Pancreas (tissue), 10 donors: ENCODE data around the gene PYROXD2. TPM values are rescaled to one million over a fixed set of nuclear protein-coding genes. Genes with fewer than 3 reads are reported as not detected.

Experiments
- ATAC-seq, 4 donors: fragments of 200-7000 bp; cut with Tn5 transposase; one replicate each; pipeline versions ENCODE4 v1.8.0 to v1.9.1; 2020; ENCODE audit warnings: mild to moderate bottlenecking in 4 of 4, moderate library complexity in 4 of 4
- DNase-seq, 6 donors: peaks; one replicate each; pipeline ENCODE4 v3.0.0-alpha.2; 2020
- FAIRE-seq: peaks from 2 replicates; lab custom pipeline; 2012; peaks lifted over from hg19 to GRCh38; lab: Jason Lieb, UNC
- H3K27ac ChIP-seq, 4 donors: fragments of 200-600 bp; sonication (generic); 1 replicate in 3 of 4; 2 replicates in 1 of 4; pipeline versions ENCODE4 v1.5.0 to v1.8.0; 2020
- H3K27me3 ChIP-seq, 4 donors: fragments of 200-600 bp; one replicate each; pipeline ENCODE4 v1.8.0; 2021
- H3K36me3 ChIP-seq, 3 donors: fragments of 200-600 bp; sonication (generic) in 1 of 3; one replicate each; pipeline versions ENCODE4 v1.5.0 to v1.8.0; 2020 to 2021
- H3K4me1 ChIP-seq, 3 donors: fragments of 200-600 bp; one replicate each; pipeline ENCODE4 v1.8.0; 2021
- H3K4me3 ChIP-seq, 4 donors: fragments of 200-600 bp; sonication (generic) in 2 of 4; one replicate each; pipeline versions ENCODE4 v1.5.0 to v1.8.0; 2020 to 2021
- H3K9me3 ChIP-seq, 4 donors: fragments of 200-600 bp; one replicate each; pipeline ENCODE4 v1.8.0; 2021
- WGBS, 2 donors: extraction: QIAGEN DNeasy Blood & Tissue Kit; methylation state at CpG; one replicate each; pipeline ENCODE4 v1.1.7; 2013; 5-methylcytosine and 5-hydroxymethylcytosine counted together
- intact Hi-C, 3 donors: fragments of 100-400 bp; cut with DNase I; formaldehyde crosslinking; loops; one replicate each; pipeline versions ENCODE4 v1.11.1 to v1.14.2; 2022
- polyA plus RNA-seq, 2 donors: library from polyadenylated mRNA; stranded (reverse); fragments of 200-250 nt; gene quantifications; one replicate each; pipeline ENCODE4 v1.2.3, GENCODE V29; 2013
- total RNA-seq, 6 donors: library from RNA; stranded (reverse); fragmentation: NEBNext Ultra II Directional in 4 of 6; extraction: Animal tissue kit (Norgen Biotek cat#: 25700) in 4 of 6; gene quantifications; one replicate each; pipeline versions ENCODE4 v1.2.1 to v1.2.4, GENCODE V29; 2021 to 2023
- TF ChIP-seq, protein P1 (sequence below), 4 donors: fragments of 200-600 bp; sonication (generic) in 3 of 4; IDR thresholded peaks; one replicate each; pipeline versions ENCODE4 v1.5.0 to v1.8.0; 2021; ENCODE audit warnings: antibody characterized with exemption in 4 of 4
- donor health status: healthy with polysubstance abuse.
- donor health status: DM: no; HTN: no; CAD: no; lungs with moderate emphysema.
- donor health status: DM: no; HTN: no; CAD: no.
- donor health status: control.
- donor health status: control.
- donor health status: Bipolar disorder and iron deficiency.
- donor health status: DM: yes; HTN: yes; CAD: no.
- donor health status: DM: no; HTN: no; CAD: no.
- donor health status: DM: no; HTN: no; CAD: no.
- donor health status: DM: yes; HTN: yes; CAD: no.

Gene PYROXD2
- total and polyA plus RNA-seq, 8 donors, result 1.8 to 15.9 (median 3.9) TPM

DNA sequence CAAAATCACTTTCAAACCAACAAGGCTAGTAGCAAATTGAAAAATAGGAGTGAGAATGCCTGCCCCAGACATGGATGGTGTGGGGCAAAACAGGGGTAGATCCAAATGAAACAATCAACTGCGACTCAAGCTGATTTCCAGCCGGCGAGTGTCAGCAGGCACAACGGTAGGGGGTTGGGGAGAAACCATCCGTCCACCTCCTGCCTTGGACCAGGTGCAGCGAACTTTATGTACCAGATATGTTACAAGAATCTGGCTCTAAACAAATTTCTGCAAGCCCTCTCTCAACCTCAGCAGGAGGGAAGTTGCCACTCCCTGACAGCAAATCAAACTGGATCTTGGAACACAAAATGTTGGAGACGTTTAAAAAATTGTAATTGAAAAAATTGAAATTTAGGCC lies 45.2 kb downstream of the PYROXD2 start:
- Histone ChIP-seq H3K36me3 (no peaks in the 10 kb centered on the region), H3K9me3 (no peaks in the 10 kb centered on the region), H3K27ac (no peak overlapping the region), H3K27me3 (no peaks in the 10 kb centered on the region), H3K4me1 (no peaks in the 10 kb centered on the region), H3K4me3 (no peak overlapping the region)
- FAIRE-seq, result no peak
- WGBS, 2 donors, result 74 to 84% methylated on average over 7 of the region's 7 CpGs
- TF ChIP-seq, protein P1, sequence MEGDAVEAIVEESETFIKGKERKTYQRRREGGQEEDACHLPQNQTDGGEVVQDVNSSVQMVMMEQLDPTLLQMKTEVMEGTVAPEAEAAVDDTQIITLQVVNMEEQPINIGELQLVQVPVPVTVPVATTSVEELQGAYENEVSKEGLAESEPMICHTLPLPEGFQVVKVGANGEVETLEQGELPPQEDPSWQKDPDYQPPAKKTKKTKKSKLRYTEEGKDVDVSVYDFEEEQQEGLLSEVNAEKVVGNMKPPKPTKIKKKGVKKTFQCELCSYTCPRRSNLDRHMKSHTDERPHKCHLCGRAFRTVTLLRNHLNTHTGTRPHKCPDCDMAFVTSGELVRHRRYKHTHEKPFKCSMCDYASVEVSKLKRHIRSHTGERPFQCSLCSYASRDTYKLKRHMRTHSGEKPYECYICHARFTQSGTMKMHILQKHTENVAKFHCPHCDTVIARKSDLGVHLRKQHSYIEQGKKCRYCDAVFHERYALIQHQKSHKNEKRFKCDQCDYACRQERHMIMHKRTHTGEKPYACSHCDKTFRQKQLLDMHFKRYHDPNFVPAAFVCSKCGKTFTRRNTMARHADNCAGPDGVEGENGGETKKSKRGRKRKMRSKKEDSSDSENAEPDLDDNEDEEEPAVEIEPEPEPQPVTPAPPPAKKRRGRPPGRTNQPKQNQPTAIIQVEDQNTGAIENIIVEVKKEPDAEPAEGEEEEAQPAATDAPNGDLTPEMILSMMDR (IDR thresholded peaks at IDR 0.05), result no peak
- no peak for ATAC-seq
- DNase-seq, result no peak
- intact Hi-C loops, result no loop called here

GRCh38 chr10:98368644-98369043 lies 46.3 kb downstream of the PYROXD2 start:
- Histone ChIP-seq H3K36me3 (no peaks in the 10 kb centered on the region), H3K27ac (no peak overlapping the region), H3K9me3 (no peaks in the 10 kb centered on the region), H3K4me3 (no peak overlapping the region), H3K27me3 (no peaks in the 10 kb centered on the region), H3K4me1 (no peaks in the 10 kb centered on the region)
- no peak for DNase-seq
- intact Hi-C loops, result no loop called here
- WGBS, 2 donors, result 83 to 88% methylated on average over 2 of the region's 2 CpGs
- TF ChIP-seq, protein P1 (IDR thresholded peaks at IDR 0.05), result no peak
- FAIRE-seq, result no peak
- ATAC-seq, result no peak

- WGBS, 2 donors, result 86 to 91% methylated on average over 19 of the region's 19 CpGs
- TF ChIP-seq, protein P1 (IDR thresholded peaks at IDR 0.05), result no peak
- H3K36me3 ChIP-seq, result no peaks in the 10 kb centered on the region
- ATAC-seq (no peak), FAIRE-seq (no peak), DNase-seq (no peak)
- intact Hi-C loops, result no loop called here
- no peak overlapping the region for H3K4me3 ChIP-seq
- no peaks in the 10 kb centered on the region for H3K4me1 ChIP-seq
- H3K27me3 ChIP-seq, result no peaks in the 10 kb centered on the region
- no peaks in the 10 kb centered on the region for H3K9me3 ChIP-seq
- H3K27ac ChIP-seq, result no peak overlapping the region
These were observed 47.2 kb downstream of the PYROXD2 start for GRCh38 chr10:98367604-98368451.

DNA sequence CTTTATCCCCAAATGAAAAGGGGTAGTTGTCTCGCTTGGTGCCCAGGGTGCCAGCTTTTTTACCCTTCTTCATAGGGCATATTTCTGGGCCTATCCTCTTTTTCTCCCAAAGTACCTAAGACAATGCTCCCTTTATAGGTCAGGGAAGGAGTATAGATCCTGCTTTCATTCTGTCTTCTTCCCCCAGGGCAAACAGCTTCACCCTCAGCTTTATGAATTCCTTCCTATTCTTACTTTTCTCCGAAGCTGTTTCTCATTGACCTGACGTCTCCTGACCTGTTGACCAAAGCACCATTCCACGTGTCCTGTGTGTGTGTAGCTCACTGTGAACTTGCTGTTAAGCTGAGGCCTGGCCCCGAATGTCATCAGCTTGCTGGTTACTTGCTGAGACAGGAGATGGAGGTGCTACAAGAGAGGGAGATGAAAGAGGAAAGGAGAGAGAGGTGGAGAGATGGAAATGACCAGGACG lies 48.9 kb downstream of the PYROXD2 start:
- Histone ChIP-seq H3K4me3 (no peak overlapping the region), H3K9me3 (no peaks in the 10 kb centered on the region), H3K27me3 (no peaks in the 10 kb centered on the region), H3K36me3 (no peaks in the 10 kb centered on the region), H3K4me1 (no peaks in the 10 kb centered on the region), H3K27ac (no peak overlapping the region)
- 76 to 79% methylated on average over 6 of the region's 6 CpGs for WGBS, 2 donors
- intact Hi-C loops, result no loop called here
- DNase-seq, result no peak
- no peak for ATAC-seq
- TF ChIP-seq, protein P1 (IDR thresholded peaks at IDR 0.05), result no peak
- FAIRE-seq, result no peak
